GM19467 (cell line): ENCODE measurements around the gene EPM2A.

Experiments used
- ATAC-seq: cut with Tn5 transposase; IDR thresholded peaks from one replicate; pipeline ENCODE4 v1.9.1; 2021; ENCODE audit warnings: mild to moderate bottlenecking, moderate library complexity; ENCODE audit not compliant: unreplicated experiment

Gene EPM2A

GRCh38 chr6:145609521-145609920, 125.8 kb downstream of the EPM2A start:
- ATAC-seq = no peak

GRCh38 chr6:145608850-145609249, 126.5 kb downstream of the EPM2A start:
- ATAC-seq = no peak

- ATAC-seq = no peak
Measured at GRCh38 chr6:145603991-145604390, 131.3 kb downstream of the EPM2A start.

GRCh38 chr6:145603424-145603833, 131.9 kb downstream of the EPM2A start:
- ATAC-seq = no peak

- no peak for ATAC-seq
Measured at GRCh38 chr6:145602726-145603326, 132.5 kb downstream of the EPM2A start.

GRCh38 chr6:145601397-145601796, 133.9 kb downstream of the EPM2A start:
- no peak for ATAC-seq

- ATAC-seq = no peak
Measured at GRCh38 chr6:145600299-145600698, 135.0 kb downstream of the EPM2A start.

- no peak for ATAC-seq
Measured at GRCh38 chr6:145588981-145589380, 146.3 kb downstream of the EPM2A start.

GRCh38 chr6:145587334-145587733, 148.0 kb downstream of the EPM2A start:
- no peak for ATAC-seq

GRCh38 chr6:145583753-145584152, 151.6 kb downstream of the EPM2A start:
- no peak for ATAC-seq
